Measurements from ENCODE around the gene ZNF500. TPM values are rescaled to one million over a fixed set of nuclear protein-coding genes. Genes with fewer than 3 reads are reported as not detected.
A peak's percentile ranks its signal among the peaks of the same experiment; 100 is the strongest.
"Not testable (repeated sequence)": the region's sequence is repeated elsewhere in the genome, so short reads cannot be mapped to it uniquely, and the experiment has no call there.

The ZNF500 gene
- total RNA-seq, 2 donors from 2014 or later: 12.4 to 13.7 TPM

GRCh38 chr16:4749700-4750257 lies 17.2 kb downstream of the ZNF500 start:
- ATAC-seq (no peak), DNase-seq (no peak)
- intact Hi-C loops (cut with DNase I, micrococcal nuclease): no loop called here

- intact Hi-C loops (cut with DNase I, micrococcal nuclease): no loop called here
- no peak for ATAC-seq
Measured at GRCh38 chr16:4748682-4749411, 18.1 kb downstream of the ZNF500 start.

GRCh38 chr16:4747906-4748681 lies 18.9 kb downstream of the ZNF500 start:
- DNase-seq (no peak), ATAC-seq (no peak)
- intact Hi-C loops (cut with DNase I, micrococcal nuclease): no loop called here

More at GRCh38 chr16:4748682-4749411, 18.1 kb downstream of the ZNF500 start:
- no peak for DNase-seq

- intact Hi-C loops (cut with DNase I, micrococcal nuclease): no loop called here
- DNase-seq: no peak
- ATAC-seq: no peak
Measured at GRCh38 chr16:4746991-4747574, 19.9 kb downstream of the ZNF500 start.

- intact Hi-C loops (cut with DNase I, micrococcal nuclease): no loop called here
- ATAC-seq (no peak), DNase-seq (no peak)
Measured at GRCh38 chr16:4746215-4746614, 20.7 kb downstream of the ZNF500 start.

- no peak for DNase-seq
- intact Hi-C loops (cut with DNase I, micrococcal nuclease): no loop called here
- no peak for ATAC-seq
Measured at GRCh38 chr16:4745274-4745569, 21.7 kb downstream of the ZNF500 start.

GRCh38 chr16:4744555-4745273 lies 22.2 kb downstream of the ZNF500 start:
- DNase-seq (no peak), ATAC-seq (no peak)
- intact Hi-C loops (cut with DNase I, micrococcal nuclease): no loop called here

- intact Hi-C loops (cut with DNase I, micrococcal nuclease): no loop called here
- peak; percentile 83 for ATAC-seq
- DNase-seq: peak; percentile 42 to 55
Measured at GRCh38 chr16:4743226-4743878, 23.6 kb downstream of the ZNF500 start.

GRCh38 chr16:4738370-4738769 lies 28.6 kb downstream of the ZNF500 start:
- intact Hi-C loops (cut with DNase I, micrococcal nuclease): not testable (repeated sequence)

GRCh38 chr16:4737545-4737944 lies 29.4 kb downstream of the ZNF500 start:
- intact Hi-C loops (cut with DNase I, micrococcal nuclease): no loop called here
- DNase-seq (no peak), ATAC-seq (no peak)

More at GRCh38 chr16:4738370-4738769, 28.6 kb downstream of the ZNF500 start:
- not testable (repeated sequence) for ATAC-seq, DNase-seq

GRCh38 chr16:4736546-4736945 lies 30.4 kb downstream of the ZNF500 start:
- no peak for DNase-seq
- intact Hi-C loops (cut with DNase I, micrococcal nuclease): no loop called here
- ATAC-seq: no peak

GRCh38 chr16:4734730-4735535 lies 32.0 kb downstream of the ZNF500 start:
- ATAC-seq (peak; percentile 77), DNase-seq (peak; percentile 91 to 96)
- intact Hi-C loops (cut with DNase I, micrococcal nuclease): no loop called here

- intact Hi-C loops (cut with DNase I, micrococcal nuclease): no loop called here
- DNase-seq: peak; percentile 91 to 98
- peak; percentile 96 for ATAC-seq
Measured at GRCh38 chr16:4734063-4734729, 32.8 kb downstream of the ZNF500 start, which contains the start of the genes ANKS3 and DNAAF8. Gene ANKS3, minus strand, starts transcription at chr16:4734271. Its CDS starts 4,122 bp downstream, at chr16:4730149. Gene DNAAF8, plus strand, starts transcription at chr16:4734537. Its CDS starts 1,978 bp downstream, at chr16:4736515.

GRCh38 chr16:4733747-4734062 lies 33.3 kb downstream of the ZNF500 start:
- ATAC-seq (peak; percentile 2), DNase-seq (peak in 1 of 2 donors; percentile 36)
- intact Hi-C loops (cut with DNase I, micrococcal nuclease): no loop called here

- intact Hi-C loops (cut with DNase I, micrococcal nuclease): no loop called here
- ATAC-seq (no peak), DNase-seq (no peak)
Measured at GRCh38 chr16:4733211-4733742, 33.7 kb downstream of the ZNF500 start.

GRCh38 chr16:4729876-4730275 lies 37.1 kb downstream of the ZNF500 start:
- ATAC-seq: no peak
- no peak for DNase-seq
- intact Hi-C loops (cut with DNase I, micrococcal nuclease): no loop called here

GRCh38 chr16:4728676-4729075 lies 38.3 kb downstream of the ZNF500 start:
- intact Hi-C loops (cut with DNase I, micrococcal nuclease): no loop called here
- DNase-seq: no peak
- no peak for ATAC-seq

Measured in left colon (tissue), 2 donors.